Left cardiac atrium (tissue), 4 donors: ENCODE results near the gene IFNLR1. TPM values are rescaled to one million over a fixed set of nuclear protein-coding genes. Genes with fewer than 3 reads are reported as not detected.

ENCODE experiments used
- ATAC-seq, 2 donors: fragments of 200-7000 bp; cut with Tn5 transposase; one replicate each; pipeline ENCODE4 v1.9.1; 2020; ENCODE audit warnings: mild to moderate bottlenecking in 2 of 2, moderate library complexity in 2 of 2
- DNase-seq: peaks from one replicate; pipeline ENCODE4 v3.0.0-alpha.2; 2020
- intact Hi-C, 2 donors: fragments of 100-400 bp; cut with DNase I; formaldehyde crosslinking; loops; one replicate each; pipeline versions ENCODE4 v1.14.1 to v1.15.1; 2022 to 2023
- total RNA-seq, 2 donors: library from RNA; stranded (reverse); fragmentation: NEBNext Ultra II Directional; extraction: Animal tissue kit (Norgen Biotek cat#: 25700); gene quantifications; one replicate each; pipeline ENCODE4 v1.2.1, GENCODE V29; 2021
- donor health status: DM: no; HTN: yes; CAD: no.
- donor health status: DM: no; HTN: yes; CAD: no; lungs with severe emphysema.
- donor health status: DM: yes; HTN: yes; CAD: no.
- donor health status: Dilated cardiomyopathy.

Gene IFNLR1
- total RNA-seq, 2 donors from 2014 or later, result 4.0 to 5.9 TPM

GRCh38 chr1:24185076-24185475 is 2.0 kb downstream of the IFNLR1 start:
- ATAC-seq (no peak), DNase-seq (no peak)
- intact Hi-C loops, result loop anchor here in 1 of 2 donors (10.0 kb wide), 1 partner anchor 110 kb away; no protein-coding TSS in a partner anchor

GRCh38 chr1:24182061-24182460 is 5.0 kb downstream of the IFNLR1 start:
- DNase-seq (no peak), ATAC-seq (no peak)
- intact Hi-C loops, result loop anchor here in 1 of 2 donors (10.0 kb wide), 1 partner anchor 107 kb away; no protein-coding TSS in a partner anchor

- no peak for DNase-seq
- intact Hi-C loops, result loop anchor here in 1 of 2 donors (10.0 kb wide), 1 partner anchor 107 kb away; no protein-coding TSS in a partner anchor
- ATAC-seq, result no peak
These were observed 5.5 kb downstream of the IFNLR1 start for GRCh38 chr1:24181619-24182018.

- DNase-seq (no peak), ATAC-seq (no peak)
- intact Hi-C loops, result loop anchor here in 1 of 2 donors (10.0 kb wide), 1 partner anchor 106 kb away; no protein-coding TSS in a partner anchor
These were observed 6.4 kb downstream of the IFNLR1 start for GRCh38 chr1:24180676-24181075.

GRCh38 chr1:24179251-24179840 is 7.7 kb downstream of the IFNLR1 start:
- ATAC-seq, result no peak
- intact Hi-C loops, result no loop called here

GRCh38 chr1:24178407-24178806 is 8.7 kb downstream of the IFNLR1 start:
- ATAC-seq (no peak), DNase-seq (no peak)
- intact Hi-C loops, result no loop called here

More at GRCh38 chr1:24179251-24179840, 7.7 kb downstream of the IFNLR1 start:
- DNase-seq, result no peak

- ATAC-seq (no peak), DNase-seq (no peak)
- intact Hi-C loops, result no loop called here
These were observed 9.9 kb downstream of the IFNLR1 start for GRCh38 chr1:24177161-24177560.

GRCh38 chr1:24175033-24175755 is 11.9 kb downstream of the IFNLR1 start:
- intact Hi-C loops, result no loop called here
- DNase-seq (no peak), ATAC-seq (no peak)

- intact Hi-C loops, result no loop called here
- ATAC-seq (no peak), DNase-seq (no peak)
These were observed 13.2 kb downstream of the IFNLR1 start for GRCh38 chr1:24173638-24174575.

- no peak for DNase-seq
- intact Hi-C loops, result no loop called here
- ATAC-seq, result no peak
These were observed 14.5 kb downstream of the IFNLR1 start for GRCh38 chr1:24172598-24172997.

GRCh38 chr1:24169286-24169685 is 17.8 kb downstream of the IFNLR1 start:
- DNase-seq (no peak), ATAC-seq (no peak)
- intact Hi-C loops, result no loop called here

- intact Hi-C loops, result no loop called here
- DNase-seq (no peak), ATAC-seq (no peak)
These were observed 18.8 kb downstream of the IFNLR1 start for GRCh38 chr1:24168245-24168644.

GRCh38 chr1:24167008-24167407 is 20.1 kb downstream of the IFNLR1 start:
- no peak for DNase-seq
- intact Hi-C loops, result no loop called here
- no peak for ATAC-seq

GRCh38 chr1:24165500-24165899 is 21.6 kb downstream of the IFNLR1 start:
- intact Hi-C loops, result no loop called here
- ATAC-seq (no peak), DNase-seq (no peak)

- ATAC-seq (no peak), DNase-seq (no peak)
- intact Hi-C loops, result no loop called here
These were observed 23.1 kb downstream of the IFNLR1 start for GRCh38 chr1:24164004-24164403.

GRCh38 chr1:24162201-24162600 is 24.9 kb downstream of the IFNLR1 start:
- ATAC-seq, result no peak
- intact Hi-C loops, result no loop called here

GRCh38 chr1:24161270-24161669 is 25.8 kb downstream of the IFNLR1 start:
- DNase-seq (no peak), ATAC-seq (no peak)
- intact Hi-C loops, result no loop called here

More at GRCh38 chr1:24162201-24162600, 24.9 kb downstream of the IFNLR1 start:
- no peak for DNase-seq

GRCh38 chr1:24159366-24159765 is 27.7 kb downstream of the IFNLR1 start:
- no peak for DNase-seq
- intact Hi-C loops, result no loop called here
- no peak for ATAC-seq

GRCh38 chr1:24157918-24158481 is 29.1 kb downstream of the IFNLR1 start:
- DNase-seq, result no peak
- intact Hi-C loops, result no loop called here
- peak; percentile 50 to 53 for ATAC-seq
